OCI-LY1 (cell line): ENCODE measurements around the gene BBX.

Source experiments
- H2AFZ ChIP-seq: fragments of 200-600 bp; sonication (generic), shearing (Covaris generic); 2 replicates; pipeline ENCODE4 v1.6.0; 2014; ENCODE audit warnings: antibody characterized with exemption, mild to moderate bottlenecking, low read length
- H3F3A ChIP-seq: fragments of 200-600 bp; sonication (generic), shearing (Covaris generic); 2 replicates; pipeline ENCODE4 v1.6.0; 2014; ENCODE audit warnings: mild to moderate bottlenecking, antibody characterized with exemption, low read length, moderate library complexity; ENCODE audit not compliant: insufficient read depth
- H3K27ac ChIP-seq: fragments of 200-600 bp; sonication (generic); 2 replicates; pipeline ENCODE4 v1.5.1; 2014; ENCODE audit warnings: low read length, mixed run types, mild to moderate bottlenecking, low read depth; ENCODE audit not compliant: poor library complexity, severe bottlenecking
- H3K27me3 ChIP-seq: fragments of 200-600 bp; sonication (generic); 2 replicates; pipeline ENCODE4 v1.6.0; 2014; ENCODE audit warnings: antibody characterized with exemption, mild to moderate bottlenecking, low read length, moderate library complexity; ENCODE audit not compliant: insufficient read depth
- H3K36me3 ChIP-seq: fragments of 200-600 bp; sonication (generic); 2 replicates; pipeline ENCODE4 v1.6.1; 2014; ENCODE audit warnings: mild to moderate bottlenecking, antibody characterized with exemption, low read length, moderate library complexity, mixed read lengths; ENCODE audit not compliant: insufficient read depth
- H3K4me1 ChIP-seq: fragments of 200-600 bp; sonication (generic); 2 replicates; pipeline ENCODE4 v1.5.1; 2014; ENCODE audit warnings: mild to moderate bottlenecking, low read length, moderate library complexity; ENCODE audit not compliant: insufficient read depth, severe bottlenecking
- H3K4me2 ChIP-seq: fragments of 200-600 bp; sonication (generic), shearing (Covaris generic); 2 replicates; pipeline ENCODE4 v1.6.1; 2014; ENCODE audit warnings: low read length
- H3K4me3 ChIP-seq: fragments of 200-600 bp; sonication (generic); 2 replicates; pipeline ENCODE4 v1.5.1; 2014; ENCODE audit warnings: low read length, low read depth, mild to moderate bottlenecking, mixed read lengths; ENCODE audit not compliant: poor library complexity, severe bottlenecking
- H3K79me2 ChIP-seq: fragments of 200-600 bp; shearing (Covaris generic); 2 replicates; pipeline ENCODE4 v1.6.1; 2016; ENCODE audit warnings: mixed run types, low read length, mixed read lengths; ENCODE audit not compliant: insufficient read depth
- H3K9ac ChIP-seq: fragments of 200-600 bp; sonication (generic), shearing (Covaris generic); 2 replicates; pipeline ENCODE4 v1.6.1; 2014; ENCODE audit warnings: mild to moderate bottlenecking, low read length, mixed read lengths
- H3K9me2 ChIP-seq: fragments of 200-600 bp; sonication (generic), shearing (Covaris generic); 2 replicates; pipeline ENCODE4 v1.6.1; 2014; ENCODE audit warnings: low read depth, mild to moderate bottlenecking, low read length, mixed read lengths
- H3K9me3 ChIP-seq: fragments of 200-600 bp; shearing (Covaris generic); 2 replicates; pipeline ENCODE4 v1.6.1; 2014; ENCODE audit warnings: low read length, mixed read lengths
- H4K20me1 ChIP-seq: fragments of 200-600 bp; sonication (generic), shearing (Covaris generic); 2 replicates; pipeline ENCODE4 v1.6.0; 2016; ENCODE audit warnings: mild to moderate bottlenecking, low read length; ENCODE audit not compliant: insufficient read depth
- CTCF ChIP-seq: fragments of 200-600 bp; sonication (generic), shearing (Covaris generic); IDR thresholded peaks from 2 replicates; pipeline ENCODE4 v1.5.1; 2017; ENCODE audit warnings: mild to moderate bottlenecking, antibody characterized with exemption, low read length, moderate library complexity, mixed read lengths
- EZH2 ChIP-seq: fragments of 200-600 bp; sonication (generic), shearing (Covaris generic); IDR thresholded peaks from 2 replicates; pipeline ENCODE4 v1.8.0; 2017; ENCODE audit warnings: borderline replicate concordance, mixed run types, mild to moderate bottlenecking, antibody characterized with exemption, low read length, moderate library complexity, mixed read lengths

Gene BBX

DNA sequence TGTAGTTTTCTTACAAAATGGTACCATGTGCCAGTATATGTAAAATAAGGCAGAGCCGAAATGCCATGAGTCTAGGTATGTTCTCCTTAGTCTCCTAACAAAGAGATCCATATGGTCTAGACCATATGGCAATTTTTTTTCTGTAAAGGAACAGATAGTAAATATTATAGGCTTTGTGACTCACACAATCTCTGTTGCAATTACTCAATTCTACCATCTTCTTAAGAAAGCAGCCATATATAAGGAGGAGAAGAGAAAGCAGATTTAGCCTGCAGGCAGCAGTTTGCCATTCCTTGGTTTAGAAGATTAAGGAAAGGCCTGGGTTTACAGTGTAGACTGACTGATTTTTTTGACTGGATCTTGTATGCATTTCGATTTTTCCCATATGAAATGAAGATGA, 16.3 kb upstream of the BBX start:
- H3K79me2 ChIP-seq = no peaks in the 10 kb centered on the region
- H3K9ac ChIP-seq = no peak overlapping the region
- H3K36me3 ChIP-seq = no peaks in the 10 kb centered on the region
- no peak overlapping the region for H2AFZ ChIP-seq
- H3K4me3 ChIP-seq = no peak overlapping the region
- H3K9me3 ChIP-seq = no peaks in the 10 kb centered on the region
- H3K27ac ChIP-seq = no peak overlapping the region
- H3K4me1 ChIP-seq = no peaks in the 10 kb centered on the region
- TF ChIP-seq CTCF = no peak
- H3K4me2 ChIP-seq = no peak overlapping the region
- H3K9me2 ChIP-seq = no peaks in the 10 kb centered on the region
- H4K20me1 ChIP-seq = no peaks in the 10 kb centered on the region
- no peaks in the 10 kb centered on the region for H3F3A ChIP-seq
- H3K27me3 ChIP-seq = no peaks in the 10 kb centered on the region

DNA sequence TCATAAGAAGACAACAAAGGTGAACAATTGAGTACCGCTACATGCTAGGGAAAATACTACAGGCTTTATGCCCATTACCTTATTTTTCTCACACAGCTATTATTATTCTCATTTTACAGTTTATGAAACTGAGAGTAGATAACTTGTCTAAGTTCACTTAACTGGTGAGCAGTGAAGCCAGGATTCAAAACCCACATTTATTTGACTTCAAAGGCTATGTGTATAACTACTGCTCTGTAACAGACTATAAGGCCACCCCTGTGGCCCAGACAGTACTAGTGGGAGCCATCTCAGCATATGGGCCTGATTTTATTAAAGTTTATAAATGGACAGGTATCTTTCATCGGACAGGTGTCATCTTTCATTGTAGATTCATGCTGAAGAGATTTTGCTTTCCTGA, 14.4 kb upstream of the BBX start:
- Histone ChIP-seq H3K9me3 (no peaks in the 10 kb centered on the region), H2AFZ (no peak overlapping the region), H3K4me2 (no peak overlapping the region), H3K4me3 (no peak overlapping the region), H3K9ac (no peak overlapping the region), H3K27ac (no peak overlapping the region), H3K27me3 (no peaks in the 10 kb centered on the region), H3K9me2 (no peaks in the 10 kb centered on the region), H3K36me3 (no peaks in the 10 kb centered on the region), H3F3A (no peaks in the 10 kb centered on the region), H4K20me1 (no peaks in the 10 kb centered on the region), H3K4me1 (no peaks in the 10 kb centered on the region), H3K79me2 (no peaks in the 10 kb centered on the region)
- TF ChIP-seq CTCF = no peak
- no peak for TF ChIP-seq EZH2

- TF ChIP-seq CTCF (no peak), EZH2 (no peak)
- Histone ChIP-seq H3K4me1 (peaks cover 4% of the 10 kb centered on the region), H3K9ac (no peak overlapping the region), H3K9me3 (no peaks in the 10 kb centered on the region), H3K27ac (no peak overlapping the region), H3K4me2 (no peak overlapping the region), H3K27me3 (no peaks in the 10 kb centered on the region), H3K4me3 (no peak overlapping the region), H2AFZ (no peak overlapping the region), H3K36me3 (no peaks in the 10 kb centered on the region), H3K9me2 (no peaks in the 10 kb centered on the region), H4K20me1 (no peaks in the 10 kb centered on the region), H3F3A (no peaks in the 10 kb centered on the region), H3K79me2 (no peaks in the 10 kb centered on the region)
Measured at GRCh38 chr3:107512108-107512507, 10.7 kb upstream of the BBX start.
